Neuron (in vitro differentiated cells): ENCODE measurements around the gene TTLL4.
"Not testable (repeated sequence)": the region's sequence is repeated elsewhere in the genome, so short reads cannot be mapped to it uniquely, and the experiment has no call there.

Experiments used
- H2AFZ ChIP-seq: one replicate; pipeline ENCODE4 v1.6.1; 2013; ENCODE audit warnings: low read depth, mild to moderate bottlenecking, inconsistent platforms, low read length, moderate library complexity
- H3K27me3 ChIP-seq: one replicate; pipeline ENCODE4 v1.6.1; 2013; ENCODE audit warnings: low read length; ENCODE audit not compliant: insufficient read depth
- H3K36me3 ChIP-seq: one replicate; pipeline ENCODE4 v1.6.1; 2013; ENCODE audit warnings: low read length; ENCODE audit not compliant: insufficient read depth
- H3K4me1 ChIP-seq: one replicate; pipeline ENCODE4 v1.6.1; 2013; ENCODE audit warnings: low read length; ENCODE audit not compliant: insufficient read depth
- H3K4me3 ChIP-seq: 2 replicates; pipeline ENCODE4 v1.5.1; 2013; ENCODE audit warnings: mild to moderate bottlenecking, low read length, moderate library complexity
- H3K9me3 ChIP-seq: one replicate; pipeline ENCODE4 v1.6.1; 2013; ENCODE audit warnings: low read length

Gene TTLL4

GRCh38 chr2:218756599-218757377 lies 46.2 kb downstream of the TTLL4 start:
- Histone ChIP-seq H3K36me3 (peaks cover 45% of the 10 kb centered on the region), H3K4me1 (no peaks in the 10 kb centered on the region)

GRCh38 chr2:218761795-218762194 lies 51.2 kb downstream of the TTLL4 start:
- Histone ChIP-seq H2AFZ (no peak overlapping the region), H3K4me3 (no peak overlapping the region), H3K4me1 (no peaks in the 10 kb centered on the region), H3K36me3 (no peaks in the 10 kb centered on the region), H3K9me3 (no peaks in the 10 kb centered on the region), H3K27me3 (no peaks in the 10 kb centered on the region)

More at GRCh38 chr2:218756599-218757377, 46.2 kb downstream of the TTLL4 start:
- H3K9me3 ChIP-seq, result no peaks in the 10 kb centered on the region
- H3K4me3 ChIP-seq, result no peak overlapping the region
- H3K27me3 ChIP-seq, result no peaks in the 10 kb centered on the region
- H2AFZ ChIP-seq, result no peak overlapping the region

GRCh38 chr2:218772759-218773158 lies 62.1 kb downstream of the TTLL4 start:
- H3K4me3 ChIP-seq, H3K9me3 ChIP-seq, H3K36me3 ChIP-seq, H3K27me3 ChIP-seq, H3K4me1 ChIP-seq, H2AFZ ChIP-seq: not testable (repeated sequence)

GRCh38 chr2:218773881-218774280 lies 63.2 kb downstream of the TTLL4 start:
- Histone ChIP-seq H3K4me1 (no peaks in the 10 kb centered on the region), H3K9me3 (peaks cover 4% of the 10 kb centered on the region)

GRCh38 chr2:218776488-218776887 lies 65.9 kb downstream of the TTLL4 start:
- Histone ChIP-seq H2AFZ (no peak overlapping the region), H3K4me3 (no peak overlapping the region), H3K9me3 (peaks cover 4% of the 10 kb centered on the region), H3K36me3 (no peaks in the 10 kb centered on the region), H3K4me1 (no peaks in the 10 kb centered on the region), H3K27me3 (no peaks in the 10 kb centered on the region)

More at GRCh38 chr2:218773881-218774280, 63.2 kb downstream of the TTLL4 start:
- no peak overlapping the region for H2AFZ ChIP-seq
- no peaks in the 10 kb centered on the region for H3K27me3 ChIP-seq
- H3K36me3 ChIP-seq, result no peaks in the 10 kb centered on the region
- H3K4me3 ChIP-seq, result no peak overlapping the region

- Histone ChIP-seq H3K27me3 (no peaks in the 10 kb centered on the region), H3K36me3 (no peaks in the 10 kb centered on the region), H3K4me1 (no peaks in the 10 kb centered on the region), H3K9me3 (peaks cover 4% of the 10 kb centered on the region), H3K4me3 (no peak overlapping the region), H2AFZ (no peak overlapping the region)
Measured at GRCh38 chr2:218777276-218777990, 66.8 kb downstream of the TTLL4 start.

GRCh38 chr2:218780046-218780445 lies 69.4 kb downstream of the TTLL4 start:
- Histone ChIP-seq H3K27me3 (no peaks in the 10 kb centered on the region), H2AFZ (no peak overlapping the region), H3K4me3 (no peak overlapping the region)

GRCh38 chr2:218780851-218781690 lies 70.4 kb downstream of the TTLL4 start:
- H3K9me3 ChIP-seq, result peaks cover 4% of the 10 kb centered on the region
- H3K4me1 ChIP-seq, result no peaks in the 10 kb centered on the region
- H3K27me3 ChIP-seq, result no peaks in the 10 kb centered on the region
- H3K4me3 ChIP-seq, result peak overlapping the region; percentile 34
- H2AFZ ChIP-seq, result peak overlapping the region; percentile 63
- no peaks in the 10 kb centered on the region for H3K36me3 ChIP-seq

More at GRCh38 chr2:218780046-218780445, 69.4 kb downstream of the TTLL4 start:
- Histone ChIP-seq H3K4me1 (no peaks in the 10 kb centered on the region), H3K9me3 (peaks cover 4% of the 10 kb centered on the region), H3K36me3 (no peaks in the 10 kb centered on the region)

GRCh38 chr2:218781691-218782527 lies 71.3 kb downstream of the TTLL4 start, which contains the start of gene CYP27A1:
TSS of gene CYP27A1 (plus strand) at chr2:218782147. CDS start at chr2:218782183, 36 bp downstream.
- Histone ChIP-seq H3K36me3 (no peaks in the 10 kb centered on the region), H3K4me1 (no peaks in the 10 kb centered on the region), H3K27me3 (no peaks in the 10 kb centered on the region), H3K9me3 (peaks cover 2% of the 10 kb centered on the region), H3K4me3 (peak within 1 kb of the TSS; percentile 34), H2AFZ (peak within 1 kb of the TSS; percentile 63)

GRCh38 chr2:218782528-218782844 lies 71.9 kb downstream of the TTLL4 start:
- Histone ChIP-seq H3K4me1 (no peaks in the 10 kb centered on the region), H3K27me3 (no peaks in the 10 kb centered on the region), H2AFZ (no peak overlapping the region), H3K9me3 (no peaks in the 10 kb centered on the region), H3K36me3 (no peaks in the 10 kb centered on the region), H3K4me3 (peak overlapping the region; percentile 34)

- Histone ChIP-seq H3K27me3 (no peaks in the 10 kb centered on the region), H3K36me3 (no peaks in the 10 kb centered on the region), H3K4me3 (no peak overlapping the region), H3K4me1 (no peaks in the 10 kb centered on the region), H2AFZ (no peak overlapping the region), H3K9me3 (no peaks in the 10 kb centered on the region)
Measured at GRCh38 chr2:218783688-218784087, 73.1 kb downstream of the TTLL4 start.

- H3K9me3 ChIP-seq, result no peaks in the 10 kb centered on the region
- H3K27me3 ChIP-seq, result no peaks in the 10 kb centered on the region
- H3K4me3 ChIP-seq, result no peak overlapping the region
- no peak overlapping the region for H2AFZ ChIP-seq
- H3K4me1 ChIP-seq, result no peaks in the 10 kb centered on the region
- H3K36me3 ChIP-seq, result no peaks in the 10 kb centered on the region
Measured at GRCh38 chr2:218785103-218785502, 74.5 kb downstream of the TTLL4 start.
